GM18499 (cell line): ENCODE data around the gene GRAMD1A.
"Not testable (repeated sequence)": the region's sequence is repeated elsewhere in the genome, so short reads cannot be mapped to it uniquely, and the experiment has no call there.

Experiments
- ATAC-seq: cut with Tn5 transposase; IDR thresholded peaks from one replicate; pipeline ENCODE4 v1.9.1; 2021; ENCODE audit warnings: moderate number of reproducible peaks; ENCODE audit not compliant: insufficient read depth, unreplicated experiment

The GRAMD1A gene

DNA sequence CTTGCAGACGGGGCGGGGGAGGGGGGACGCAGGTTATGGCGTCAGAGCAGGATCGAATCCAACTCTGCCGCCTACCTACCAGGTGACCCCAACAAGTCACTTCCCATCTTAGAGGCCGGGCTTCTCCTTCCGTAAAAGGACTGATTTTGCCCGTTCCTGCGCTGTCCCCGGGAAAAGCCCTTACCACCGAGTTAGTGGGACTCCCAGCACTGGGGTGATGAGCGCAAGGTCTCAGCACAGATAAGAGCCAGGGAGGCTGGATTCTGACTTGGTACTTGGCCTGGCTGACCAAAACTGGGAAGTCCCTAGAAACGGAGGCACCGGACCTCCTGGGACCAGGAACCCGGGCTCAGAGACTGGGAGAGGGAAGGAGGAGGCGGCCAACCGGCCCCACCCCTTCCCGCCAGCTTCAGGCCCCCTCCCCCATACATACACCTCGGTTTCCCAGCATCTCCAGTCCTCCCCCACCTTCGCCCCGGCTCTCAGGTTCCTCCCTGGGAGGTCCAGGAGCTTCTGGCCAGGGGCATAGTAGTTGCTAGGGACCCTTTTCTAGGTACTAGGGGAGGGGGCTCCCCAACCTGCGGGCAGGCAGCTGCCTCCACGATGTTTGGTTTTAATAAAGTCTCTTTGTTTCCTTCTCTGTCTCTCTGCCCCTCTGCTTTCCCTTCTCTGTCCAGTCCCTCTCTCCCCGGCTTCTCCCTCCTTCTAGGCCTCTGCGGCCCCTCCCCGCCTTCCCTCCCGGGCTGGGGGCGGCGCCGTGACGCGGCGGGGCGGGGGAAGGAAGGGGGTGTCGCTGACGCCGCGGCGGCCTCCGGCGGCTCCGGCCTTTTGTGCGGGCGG, at the start of gene GRAMD1A:
Gene GRAMD1A (plus strand): TSS at position 826 of the 840 bp plus-strand sequence. CDS start 156 bp downstream, outside the sequence.
- no peak for ATAC-seq

DNA sequence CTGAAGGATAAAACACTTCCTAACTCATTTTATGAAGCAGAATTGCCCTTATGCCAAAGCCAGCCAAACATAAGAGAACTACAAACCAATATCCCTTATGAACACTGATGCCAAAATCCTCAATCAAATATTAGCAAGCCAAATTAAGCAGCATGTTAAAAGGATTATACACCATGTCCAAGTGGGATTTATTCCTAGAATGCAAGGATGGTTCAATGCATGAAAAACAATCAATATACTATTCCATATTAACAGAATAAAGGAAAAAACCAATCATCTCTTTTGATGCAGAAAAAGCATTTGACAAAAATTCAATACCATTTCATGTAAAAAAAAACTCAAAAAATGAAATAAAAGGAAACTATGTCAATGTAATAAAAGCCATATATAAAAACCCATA, 47.0 kb upstream of the GRAMD1A start:
- no peak for ATAC-seq

DNA sequence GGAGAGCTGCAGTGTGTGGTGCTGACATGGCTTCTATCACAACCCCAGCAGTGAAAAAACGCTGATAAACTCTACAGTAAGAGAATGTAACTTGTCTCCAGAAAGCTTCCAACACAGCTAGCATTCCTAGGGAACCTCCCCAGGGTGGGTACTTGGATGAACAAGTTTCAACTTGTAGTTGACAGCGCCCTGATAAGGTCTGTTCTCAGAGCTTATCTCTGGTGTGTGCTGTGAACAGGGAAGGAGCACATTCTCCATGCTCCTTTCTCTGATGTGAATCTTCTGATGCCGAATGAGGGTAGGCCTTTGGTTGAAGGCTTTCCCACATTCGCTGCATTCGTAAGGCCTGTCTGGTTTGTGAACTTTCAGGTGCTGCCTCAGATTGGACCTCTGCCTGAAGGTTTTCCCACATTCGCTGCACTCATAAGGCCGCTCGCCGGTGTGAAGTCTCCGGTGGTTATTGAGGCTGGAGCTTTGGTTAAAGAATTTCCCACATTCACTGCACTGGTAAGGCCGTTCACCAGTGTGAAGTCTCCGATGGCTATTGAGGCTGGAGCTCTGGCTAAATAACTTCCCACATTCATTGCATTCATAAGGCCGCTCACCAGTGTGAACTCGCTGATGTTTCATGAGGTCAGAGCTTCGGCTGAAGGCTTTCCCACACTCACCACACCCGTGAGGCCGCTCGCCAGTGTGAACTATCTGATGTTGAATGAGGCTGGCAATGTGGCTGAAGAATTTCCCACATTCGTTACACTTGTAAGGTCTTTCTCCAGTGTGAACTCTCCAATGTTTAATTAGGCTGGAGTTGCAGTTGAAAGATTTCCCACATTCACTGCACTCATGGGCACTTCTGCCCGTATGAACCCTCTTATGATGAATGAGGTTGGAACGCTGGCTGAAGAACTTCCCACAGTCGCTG, 42.0 kb upstream of the GRAMD1A start:
- no peak for ATAC-seq

DNA sequence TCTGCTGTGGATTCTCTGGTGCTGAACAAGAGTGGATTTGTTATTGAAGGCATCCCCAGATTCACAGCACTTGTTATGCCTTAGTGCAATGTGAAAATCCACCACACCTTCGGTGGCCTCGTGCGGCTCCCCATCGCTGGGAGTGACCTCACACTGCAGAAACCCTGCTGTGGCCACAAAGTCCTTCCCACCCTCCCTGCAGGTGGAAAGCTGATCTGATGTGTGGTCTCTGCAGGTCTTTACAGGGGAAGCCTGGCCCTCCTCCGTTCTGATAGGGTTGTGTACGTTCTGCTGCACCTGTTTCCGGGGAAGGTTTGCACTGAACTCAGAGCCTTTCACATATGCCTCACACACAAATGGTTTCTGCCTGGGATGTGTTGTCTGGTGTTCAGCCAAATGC, 41.1 kb upstream of the GRAMD1A start:
- no peak for ATAC-seq

DNA sequence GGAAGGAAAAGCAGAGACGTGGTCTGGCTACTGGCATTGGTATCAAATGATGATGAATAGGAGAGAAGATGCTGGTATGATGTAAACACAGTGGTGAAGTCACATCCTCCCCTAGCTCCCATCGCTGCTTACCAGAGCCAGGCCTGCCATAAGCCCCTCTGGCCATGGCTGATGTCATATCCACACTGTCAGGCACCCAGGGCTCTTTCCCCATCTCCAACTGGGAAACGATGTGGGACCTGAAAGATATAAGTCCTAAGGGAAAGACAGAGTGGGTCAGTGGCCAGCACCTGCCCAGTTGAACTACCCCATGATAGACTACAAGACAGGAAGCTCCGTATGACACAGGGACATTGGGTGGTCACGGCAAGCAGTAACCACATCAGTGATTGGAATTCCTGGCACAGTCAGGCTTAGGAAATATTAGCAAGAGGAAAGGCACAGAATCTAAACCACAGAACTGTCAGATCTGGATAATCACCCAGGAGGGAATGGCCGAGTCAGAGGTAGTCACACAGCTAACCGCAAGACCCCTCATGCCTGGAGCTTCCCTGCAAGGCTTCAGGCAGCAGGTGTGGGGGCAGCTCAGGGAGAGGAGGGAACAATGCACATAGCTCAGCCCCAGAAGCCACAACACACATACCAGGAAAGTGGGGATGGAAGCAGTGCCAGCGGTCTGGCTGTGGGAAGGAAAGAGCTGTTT, 39.9 kb upstream of the GRAMD1A start:
- ATAC-seq, result no peak

DNA sequence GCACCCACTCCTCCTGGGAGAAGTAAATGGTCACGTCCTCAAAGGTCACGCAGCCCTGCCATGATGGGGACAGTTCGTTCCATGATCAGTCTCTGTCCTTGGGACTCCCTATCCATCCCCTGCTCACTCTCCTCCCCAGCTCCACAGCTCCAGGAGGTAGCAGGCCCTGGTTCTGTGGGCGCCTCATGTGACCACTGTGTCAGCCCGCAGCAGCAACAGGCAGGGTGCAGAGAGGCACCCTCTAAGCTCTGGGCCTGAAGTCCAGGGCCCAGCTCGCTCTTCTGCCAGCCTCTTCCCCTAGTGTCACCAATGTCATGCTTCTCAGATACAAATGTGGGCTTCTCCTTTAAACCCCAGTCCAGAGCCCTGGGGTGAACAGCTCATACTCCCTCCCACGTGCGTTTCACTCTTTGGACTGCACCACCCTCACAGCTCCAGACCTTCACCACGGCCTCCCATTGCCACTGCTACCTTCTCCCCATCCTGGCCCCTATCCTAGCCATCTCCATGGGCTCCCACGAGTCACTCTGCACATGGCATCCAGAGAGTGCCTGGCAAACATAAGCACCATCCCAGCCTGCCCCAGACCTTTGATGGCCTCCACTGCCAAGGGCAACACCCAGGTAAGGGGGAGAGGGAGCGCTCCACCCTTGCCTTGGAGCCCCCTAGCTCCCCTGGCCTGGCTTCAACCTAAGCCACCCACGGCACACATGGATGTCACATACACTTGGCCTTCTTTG, 39.0 kb upstream of the GRAMD1A start:
- no peak for ATAC-seq

DNA sequence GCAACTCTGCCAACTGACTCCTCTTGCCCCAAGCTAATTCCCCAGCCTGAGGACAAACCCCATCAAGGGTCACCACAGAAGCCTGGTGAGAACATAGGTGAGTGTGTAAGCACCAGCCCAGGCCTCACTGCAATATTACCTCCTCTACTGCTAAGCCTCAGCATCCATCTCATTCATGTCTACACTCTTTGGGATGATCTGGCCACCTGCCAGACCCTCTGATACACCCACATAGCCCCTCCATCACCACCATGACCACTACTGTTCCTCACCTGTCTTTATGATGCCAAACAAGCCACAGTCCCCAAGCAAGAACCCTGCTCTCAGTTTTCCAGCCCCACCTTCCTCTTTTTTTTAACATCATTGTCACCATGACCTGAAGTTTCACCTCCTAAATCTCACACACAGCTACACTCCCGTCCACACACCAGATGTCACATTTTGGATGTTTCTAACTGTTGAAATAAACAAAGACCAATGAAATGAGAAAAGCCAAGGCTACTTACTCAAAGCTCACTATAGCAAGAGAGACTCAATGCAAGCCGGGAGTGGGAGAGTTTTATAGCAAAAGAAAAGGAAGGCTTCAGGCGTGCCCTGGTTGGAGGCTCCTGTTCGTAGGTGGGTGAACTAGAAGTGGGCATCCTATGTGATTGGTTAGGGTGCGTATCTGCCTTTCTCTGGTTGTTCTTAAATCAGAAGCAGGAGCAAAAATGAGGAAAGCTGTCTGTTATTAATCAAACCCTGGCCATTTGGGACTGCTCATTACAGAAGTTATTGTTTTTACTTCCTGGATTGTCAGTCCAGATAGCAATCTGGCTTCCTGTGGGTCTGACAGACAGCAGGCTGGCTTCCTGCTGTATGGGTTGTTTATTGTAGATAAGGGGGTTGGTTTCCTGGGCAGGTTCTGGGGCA, 38.1 kb upstream of the GRAMD1A start:
- no peak for ATAC-seq

DNA sequence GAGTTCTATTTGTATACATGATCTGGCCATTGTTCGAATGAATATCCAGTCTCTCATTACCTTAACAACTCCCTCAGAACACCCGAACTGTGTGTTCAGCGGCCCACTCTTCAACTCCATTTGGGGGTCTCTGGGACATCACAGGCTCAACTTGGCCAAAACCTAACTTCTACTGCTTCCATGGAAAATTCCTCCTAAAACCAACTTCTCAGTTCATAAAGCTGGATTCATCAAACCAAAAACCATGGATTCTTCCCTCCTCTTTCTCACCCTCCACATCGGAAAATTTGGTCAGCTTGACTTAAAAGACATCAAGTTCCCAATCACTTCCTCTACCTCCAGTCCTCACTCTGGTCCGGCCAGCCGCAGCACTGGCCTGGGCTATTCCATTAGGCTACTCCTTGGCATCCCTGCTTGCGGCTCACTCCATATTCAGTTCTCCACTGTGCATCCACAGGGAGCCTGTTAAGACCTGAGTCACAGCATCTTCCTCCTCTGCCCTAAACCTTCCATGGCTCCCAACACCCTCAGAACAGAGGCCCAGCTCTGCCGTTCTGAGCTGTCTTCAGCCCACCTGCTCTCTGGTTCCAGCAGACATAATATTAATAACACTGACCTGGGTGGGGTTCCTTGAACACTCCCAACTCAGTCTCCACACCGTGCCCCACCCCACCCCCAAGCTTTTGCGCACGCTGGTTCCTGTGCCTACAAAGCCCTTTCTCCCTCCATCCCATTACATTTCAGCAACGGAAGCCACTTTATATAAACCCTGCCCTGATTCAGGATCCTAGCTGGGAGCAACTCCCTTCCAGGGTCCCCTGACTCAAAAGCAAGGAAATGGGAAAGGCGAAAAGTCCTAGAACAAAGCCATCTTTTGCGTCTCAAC, 37.2 kb upstream of the GRAMD1A start:
- ATAC-seq, result no peak

DNA sequence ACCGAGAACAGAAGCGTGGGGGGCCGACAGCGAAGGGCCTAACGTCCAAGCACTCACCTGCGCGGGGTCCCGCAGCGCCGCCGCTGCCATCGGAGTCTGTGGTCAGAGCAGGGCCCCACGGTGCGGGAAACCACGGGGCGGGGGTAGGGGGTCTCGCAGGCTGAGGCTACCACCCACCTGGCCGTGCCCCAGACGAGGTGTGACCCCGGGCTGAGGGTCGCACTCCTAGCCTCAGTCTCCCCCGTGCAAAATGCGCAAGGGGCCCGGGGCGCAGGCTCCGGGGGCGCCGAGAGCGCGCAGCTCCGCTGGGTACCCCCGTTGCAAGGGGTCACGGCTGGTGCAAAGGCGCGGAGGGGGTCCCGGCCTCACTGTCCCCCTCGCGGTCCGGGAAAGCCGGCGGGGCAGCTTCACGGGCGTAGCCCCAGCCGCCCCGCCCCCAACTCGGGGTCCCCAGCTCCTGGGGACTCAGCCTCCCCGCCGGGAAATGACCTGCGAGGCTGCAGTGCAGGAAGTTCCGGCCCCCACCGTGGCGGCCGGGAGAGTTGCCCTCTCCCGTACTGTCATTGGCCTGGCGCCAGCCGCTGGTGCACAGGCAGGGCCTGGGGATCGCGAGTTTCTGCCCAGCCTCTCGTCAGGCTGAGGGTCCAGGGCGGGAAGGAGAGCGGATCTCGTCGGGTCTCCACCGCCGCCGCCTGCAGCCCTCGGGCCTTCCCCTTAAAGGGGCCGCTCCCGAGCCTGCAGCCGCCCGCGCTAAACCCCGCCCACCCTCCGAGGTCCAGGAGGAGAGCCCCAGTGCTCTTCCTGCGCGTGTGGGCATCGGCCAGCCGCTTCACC, 36.3 kb upstream of the GRAMD1A start, which contains the start of gene ZNF792:
Gene ZNF792 (minus strand): TSS at position 657 of the 834 bp plus-strand sequence. CDS start 567 bp downstream, at position 90.
- ATAC-seq, result no peak

DNA sequence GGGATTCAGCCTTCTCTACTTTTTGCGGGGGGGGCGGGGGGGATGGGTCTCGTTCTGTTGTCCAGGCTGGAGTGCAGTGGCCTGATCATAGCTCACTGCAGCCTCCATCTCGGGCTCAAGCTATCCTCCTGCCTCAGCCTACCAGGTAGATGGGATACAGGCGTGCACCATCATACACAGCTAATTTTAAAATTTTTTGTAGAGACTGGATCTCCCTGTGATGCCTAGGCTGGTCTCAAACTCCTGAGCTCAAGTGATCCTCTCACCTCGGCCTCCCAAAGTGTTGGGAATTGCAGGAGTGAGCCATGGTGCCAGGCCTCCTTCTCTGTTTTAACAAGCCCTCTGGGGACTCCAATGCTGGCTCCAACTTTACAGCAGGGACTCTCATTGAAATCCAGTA, 35.5 kb upstream of the GRAMD1A start:
- no peak for ATAC-seq

DNA sequence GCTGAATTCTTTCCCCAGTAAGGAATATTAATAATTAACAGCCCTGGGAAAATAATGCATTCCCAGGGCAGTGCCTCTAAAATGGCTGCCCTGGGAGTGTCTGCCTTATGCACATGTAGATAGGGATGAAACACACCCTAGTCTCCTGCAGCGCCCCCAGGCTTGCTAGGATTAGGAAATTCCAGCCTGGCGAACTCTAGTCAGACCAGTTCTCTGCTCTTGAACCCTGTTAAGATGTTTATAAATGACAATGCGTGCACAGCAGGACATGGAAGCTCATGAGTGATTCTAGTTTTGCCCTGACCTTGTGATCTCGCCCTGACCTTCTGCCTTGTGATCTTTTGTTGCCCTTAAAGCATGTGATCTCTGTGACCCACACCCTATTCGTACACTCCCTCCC, 34.6 kb upstream of the GRAMD1A start:
- ATAC-seq, result not testable (repeated sequence)

DNA sequence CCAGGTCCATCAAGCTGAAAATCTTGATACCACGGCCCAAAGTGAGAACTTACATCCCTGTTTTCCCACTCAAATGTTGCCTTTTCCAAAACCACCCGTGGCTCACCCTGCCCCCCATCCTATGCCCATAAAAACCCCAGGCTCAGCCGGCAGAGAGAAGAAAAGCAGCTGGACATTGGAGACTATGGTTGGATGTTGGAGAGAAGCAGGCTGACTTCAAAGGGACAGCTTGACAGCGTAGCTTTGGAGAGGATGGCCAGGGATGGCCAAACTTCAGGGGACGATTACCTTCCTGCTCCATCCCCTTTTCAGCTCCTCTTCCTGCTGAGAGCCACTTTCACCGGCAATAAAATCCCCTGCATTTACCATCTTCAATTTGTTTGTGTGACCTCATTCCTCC, 32.6 kb upstream of the GRAMD1A start:
- no peak for ATAC-seq

DNA sequence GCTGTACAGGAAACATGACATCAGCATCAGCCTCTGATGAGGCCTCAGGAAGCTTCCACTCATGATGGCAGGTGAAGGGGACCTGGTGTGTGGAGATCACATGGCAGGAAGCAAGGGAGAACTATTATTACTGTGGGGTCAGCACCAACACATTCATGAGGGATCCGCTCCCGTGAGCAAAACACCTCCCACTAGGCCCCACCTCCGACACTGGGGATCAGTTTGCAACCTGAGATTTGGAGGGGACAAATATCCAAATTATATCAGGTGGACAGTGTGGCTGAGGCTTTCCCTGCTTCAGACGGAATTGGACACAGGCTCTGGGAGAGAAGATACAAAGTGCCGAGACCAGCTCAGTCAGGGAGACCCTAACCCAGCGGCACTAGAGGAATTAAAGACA, 30.4 kb upstream of the GRAMD1A start:
- ATAC-seq, result no peak

DNA sequence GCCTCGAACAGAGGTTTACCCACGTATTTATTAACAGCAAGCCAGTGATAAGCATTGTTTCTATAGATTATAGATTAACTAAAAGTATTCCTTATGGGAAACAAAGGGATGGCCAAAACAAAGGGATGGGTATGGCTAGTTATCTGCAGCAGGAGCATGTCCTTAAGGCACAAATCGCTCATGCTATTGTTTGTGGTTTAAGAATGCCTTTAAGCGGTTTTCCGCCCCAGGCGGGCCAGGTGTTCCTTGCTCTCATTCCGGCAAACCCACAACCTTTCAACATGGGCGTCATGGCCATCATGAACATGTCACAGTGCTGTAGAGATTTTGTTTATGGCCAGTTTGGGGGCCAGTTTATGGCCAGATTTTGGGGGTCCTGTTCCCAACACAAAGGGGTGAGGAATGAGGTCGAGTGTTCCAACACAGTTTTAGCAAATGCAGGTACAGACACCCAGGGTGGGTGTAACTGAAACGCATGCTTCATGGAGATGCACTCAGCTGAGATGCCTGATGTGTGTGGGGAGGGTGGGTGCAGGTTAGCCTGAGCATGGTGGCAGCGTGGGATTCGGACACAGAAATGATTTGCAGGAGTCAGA, 29.8 kb upstream of the GRAMD1A start:
- ATAC-seq, result not testable (repeated sequence)

DNA sequence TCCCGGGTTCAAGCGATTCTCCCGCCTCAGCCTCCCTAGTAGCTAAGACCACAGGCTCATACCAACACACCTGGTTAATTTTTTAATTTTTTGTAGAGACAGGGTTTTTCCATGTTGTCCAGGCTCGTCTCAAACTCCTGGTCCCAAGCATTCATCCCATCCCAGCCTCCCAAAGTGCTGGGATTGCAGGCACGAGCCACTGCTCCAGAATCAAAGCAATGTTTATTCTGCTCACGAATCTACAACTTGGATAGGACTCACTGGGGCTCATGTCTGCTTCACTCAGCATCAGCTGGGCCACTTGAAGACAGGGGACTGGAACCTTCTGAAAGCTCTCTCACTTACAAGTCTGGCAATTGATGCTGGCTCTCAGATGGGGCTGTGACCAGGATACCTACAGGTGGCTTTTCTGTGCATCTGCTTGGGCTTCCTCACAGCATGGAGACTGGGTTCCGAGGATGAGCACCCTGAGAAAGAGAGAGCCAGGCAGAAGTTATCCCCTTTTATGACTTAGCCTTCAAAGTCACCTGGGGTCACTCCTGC, 27.9 kb upstream of the GRAMD1A start:
- ATAC-seq, result no peak

DNA sequence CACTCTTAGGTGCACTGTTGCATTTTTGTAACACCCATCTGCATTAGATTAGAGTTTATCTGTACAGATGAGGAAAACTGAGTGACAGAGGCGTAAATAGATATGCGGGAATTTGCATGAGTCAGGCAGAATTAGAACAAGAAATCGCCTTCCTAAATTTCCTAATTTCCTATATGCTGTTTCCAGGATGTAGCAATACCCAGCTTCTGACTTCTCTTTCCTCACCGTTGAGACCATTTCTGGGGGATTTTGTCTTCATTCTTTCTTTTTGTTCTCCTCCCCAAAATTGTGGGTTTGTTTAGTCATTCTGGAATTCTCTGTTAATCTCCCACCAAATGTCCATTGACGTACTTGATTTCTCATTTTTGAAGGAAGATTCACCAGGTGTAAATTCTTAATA, 25.5 kb upstream of the GRAMD1A start:
- ATAC-seq, result no peak
